ENCODE measurements around the gene IRS2.
"Not testable (repeated sequence)": the region's sequence is repeated elsewhere in the genome, so short reads cannot be mapped to it uniquely, and the experiment has no call there.

Gene IRS2

DNA sequence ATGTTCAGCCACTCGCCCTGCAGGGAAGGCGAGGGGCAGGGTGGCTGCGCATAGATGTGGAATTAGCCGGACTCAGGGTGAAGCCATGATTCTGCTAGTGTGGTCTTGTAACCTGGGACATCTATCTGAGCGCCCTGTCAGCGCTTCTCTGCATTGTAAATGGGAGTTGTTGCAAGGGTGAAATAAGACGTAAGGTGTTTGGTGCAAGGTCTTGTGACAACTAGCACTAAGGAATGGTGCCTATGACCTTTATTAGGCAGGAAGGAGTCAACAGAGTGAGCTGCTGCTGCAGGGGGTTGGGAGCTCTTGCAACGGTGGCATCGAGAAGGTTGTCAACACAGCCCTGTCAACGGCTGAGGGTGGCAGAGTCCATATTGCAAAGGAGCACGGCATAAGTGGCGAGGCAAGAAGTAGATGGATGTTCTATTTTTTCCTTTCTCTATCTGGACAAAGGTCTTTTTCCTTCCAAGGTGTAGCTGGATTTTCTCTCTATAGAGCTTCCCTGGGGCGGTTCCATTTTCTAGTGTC is 49.3 kb downstream of the IRS2 start:
- no peaks in the 10 kb centered on the region for H3K9me3 ChIP-seq (ENCODE audit: control insufficient read depth, low read length)
- H3K27me3 ChIP-seq (ENCODE audit: control insufficient read depth, insufficient read depth, low read length, poor library complexity, severe bottlenecking): no peaks in the 10 kb centered on the region
- no peaks in the 10 kb centered on the region for H3K36me3 ChIP-seq (ENCODE audit: control insufficient read depth, insufficient read depth, low read length)
- WGBS, 2 experiments: 87 to 88% methylated on average over 13 of the region's 13 CpGs
- no peak overlapping the region for H3K4me3 ChIP-seq (ENCODE audit: insufficient read depth, low read depth, low read length)
- H3K4me1 ChIP-seq (ENCODE audit: control insufficient read depth, insufficient read depth, low read length): no peaks in the 10 kb centered on the region
- no peak overlapping the region for H3K27ac ChIP-seq (ENCODE audit: insufficient read depth, low read depth, low read length, poor library complexity, severe bottlenecking)

DNA sequence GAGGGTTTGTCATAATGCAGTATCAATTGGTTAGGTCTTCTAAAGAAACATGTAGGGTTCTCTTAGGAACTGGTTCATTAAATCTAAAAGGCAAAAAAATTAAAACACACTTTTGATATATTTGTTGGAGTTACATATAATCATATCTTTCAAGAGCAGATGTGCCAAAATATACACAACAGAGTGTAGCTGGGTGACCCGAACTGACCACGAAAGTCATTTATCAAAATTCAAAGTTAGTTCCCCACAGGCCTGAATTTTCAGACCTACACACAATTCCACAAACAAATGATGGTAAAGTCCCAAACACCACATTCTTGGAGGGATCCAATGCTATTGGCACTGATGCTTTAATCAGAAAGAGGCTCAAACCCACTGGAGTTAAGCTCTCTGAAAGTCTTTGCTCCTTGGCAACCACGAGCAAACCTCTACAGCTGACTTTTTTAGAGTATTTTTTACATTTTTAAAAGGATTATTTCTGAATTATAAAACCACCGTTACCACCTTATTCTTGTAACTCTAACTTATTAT is 50.9 kb downstream of the IRS2 start:
- no peak overlapping the region for H3K27ac ChIP-seq (ENCODE audit: insufficient read depth, low read depth, low read length, poor library complexity, severe bottlenecking)

DNA sequence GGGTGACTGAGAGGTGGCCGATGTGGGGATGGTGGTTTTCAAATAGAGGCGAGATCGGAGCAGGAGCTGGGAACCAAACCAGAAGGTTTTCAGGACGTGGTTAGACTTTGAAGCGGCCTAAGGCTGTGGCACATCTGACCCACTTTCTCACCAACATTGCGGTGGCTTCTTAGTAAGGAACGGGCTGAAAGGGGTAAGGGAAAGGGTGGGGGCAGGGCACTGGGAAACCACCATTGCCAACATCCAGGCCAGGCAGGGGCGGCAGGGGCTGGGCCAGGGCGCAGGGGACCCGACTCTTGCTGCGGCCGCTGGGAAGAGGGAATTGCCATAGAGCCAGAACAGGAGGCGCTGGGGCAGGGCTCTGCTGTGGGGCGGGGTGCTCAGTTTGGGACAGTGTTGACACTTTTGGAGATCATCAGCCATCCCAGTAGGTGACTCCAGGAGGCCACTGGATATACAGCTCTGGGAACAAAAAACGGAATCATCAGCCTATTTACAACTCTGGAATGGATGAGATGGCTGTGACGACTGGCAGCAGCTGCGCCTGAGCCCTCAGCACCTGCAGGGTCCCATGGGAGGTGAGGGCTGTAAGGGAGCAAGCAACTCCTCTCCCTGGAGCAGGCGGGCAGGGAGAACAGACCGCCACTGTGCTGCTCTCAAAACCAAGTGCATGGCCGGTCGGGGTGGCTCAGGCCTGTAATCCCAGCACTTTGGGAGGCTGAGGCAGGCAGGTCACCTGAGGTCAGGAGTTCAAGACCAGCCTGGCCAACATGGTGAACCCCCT is 52.2 kb downstream of the IRS2 start:
- WGBS, 2 experiments: 93 to 94% methylated on average over 21 of the region's 21 CpGs
- Histone ChIP-seq H3K4me1 (ENCODE audit: control insufficient read depth, insufficient read depth, low read length) (peaks cover 8% of the 10 kb centered on the region), H3K9me3 (ENCODE audit: control insufficient read depth, low read length) (no peaks in the 10 kb centered on the region), H3K36me3 (ENCODE audit: control insufficient read depth, insufficient read depth, low read length) (no peaks in the 10 kb centered on the region), H3K27ac (ENCODE audit: insufficient read depth, low read depth, low read length, poor library complexity, severe bottlenecking) (no peak overlapping the region), H3K27me3 (ENCODE audit: control insufficient read depth, insufficient read depth, low read length, poor library complexity, severe bottlenecking) (no peaks in the 10 kb centered on the region), H3K4me3 (ENCODE audit: insufficient read depth, low read depth, low read length) (no peak overlapping the region)

More for the DNA sequence above, 50.9 kb downstream of the IRS2 start:
- Histone ChIP-seq H3K4me1 (ENCODE audit: control insufficient read depth, insufficient read depth, low read length) (peaks cover 4% of the 10 kb centered on the region), H3K9me3 (ENCODE audit: control insufficient read depth, low read length) (no peaks in the 10 kb centered on the region), H3K4me3 (ENCODE audit: insufficient read depth, low read depth, low read length) (no peak overlapping the region), H3K27me3 (ENCODE audit: control insufficient read depth, insufficient read depth, low read length, poor library complexity, severe bottlenecking) (no peaks in the 10 kb centered on the region), H3K36me3 (ENCODE audit: control insufficient read depth, insufficient read depth, low read length) (no peaks in the 10 kb centered on the region)
- 68 to 97% methylated on average over 2 to 4 of the region's 4 CpGs for WGBS, 2 experiments

DNA sequence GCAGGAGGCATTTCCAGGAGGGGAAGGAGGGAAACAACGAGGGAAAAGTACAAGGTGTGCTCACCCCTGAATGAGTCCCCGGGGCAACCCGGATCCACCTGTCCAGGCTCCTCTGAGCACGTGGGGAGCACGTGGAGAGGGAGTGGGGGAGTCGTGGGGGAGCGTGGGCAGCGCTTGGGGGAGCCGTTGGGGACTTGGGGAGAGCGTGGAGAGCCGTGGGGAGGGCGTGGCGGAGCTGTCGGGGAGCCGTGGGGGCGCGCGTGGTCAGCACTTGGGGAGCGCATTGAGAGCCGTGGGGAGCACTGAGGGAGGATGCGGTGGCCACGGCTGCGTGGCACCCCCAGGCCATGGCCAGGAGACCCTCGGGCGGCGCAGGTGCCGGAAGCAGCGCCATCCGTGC is 52.8 kb downstream of the IRS2 start:
- Histone ChIP-seq H3K27ac (ENCODE audit: insufficient read depth, low read depth, low read length, poor library complexity, severe bottlenecking) (no peak overlapping the region), H3K9me3 (ENCODE audit: control insufficient read depth, low read length) (no peaks in the 10 kb centered on the region), H3K27me3 (ENCODE audit: control insufficient read depth, insufficient read depth, low read length, poor library complexity, severe bottlenecking) (no peaks in the 10 kb centered on the region), H3K4me1 (ENCODE audit: control insufficient read depth, insufficient read depth, low read length) (peaks cover 15% of the 10 kb centered on the region), H3K4me3 (ENCODE audit: insufficient read depth, low read depth, low read length) (no peak overlapping the region), H3K36me3 (ENCODE audit: control insufficient read depth, insufficient read depth, low read length) (no peaks in the 10 kb centered on the region)
- WGBS, 2 experiments: 90 to 93% methylated on average over 28 to 29 of the region's 29 CpGs

DNA sequence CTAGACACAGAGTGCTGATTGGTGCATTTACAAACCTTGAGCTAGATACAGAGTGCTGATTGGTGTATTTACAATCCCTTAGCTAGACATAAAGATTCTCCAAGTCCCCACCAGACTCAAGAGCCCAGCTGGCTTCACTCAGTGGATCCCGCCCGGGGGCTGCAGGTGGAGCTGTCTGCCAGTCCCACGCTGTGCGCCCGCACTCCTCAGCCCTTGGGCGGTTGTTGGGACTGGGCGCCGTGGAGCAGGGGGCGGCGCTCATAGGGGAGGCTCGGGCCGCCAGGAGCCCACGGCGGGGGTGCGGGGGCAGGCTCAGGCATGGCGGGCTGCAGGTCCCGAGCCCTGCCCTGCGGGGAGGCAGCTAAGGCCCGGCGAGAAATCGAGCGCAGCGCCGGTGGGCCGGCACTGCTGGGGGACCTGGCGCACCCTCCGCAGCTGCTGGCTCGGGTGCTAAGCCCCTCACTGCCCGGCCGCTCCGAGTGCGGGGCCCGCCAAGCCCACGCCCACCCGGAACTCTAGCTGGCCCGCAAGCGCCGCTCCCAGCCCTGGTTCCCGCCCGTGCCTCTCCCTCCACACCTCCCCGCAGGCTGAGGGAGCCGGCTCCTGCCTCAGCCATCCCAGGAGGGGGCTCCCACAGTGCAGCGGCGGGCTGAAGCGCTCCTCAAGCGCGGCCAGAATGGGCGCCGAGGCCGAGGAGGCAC is 53.8 kb downstream of the IRS2 start:
- whole genome bisulfite sequencing, 2 experiments: 96 to 97% methylated on average over 50 of the region's 50 CpGs

DNA sequence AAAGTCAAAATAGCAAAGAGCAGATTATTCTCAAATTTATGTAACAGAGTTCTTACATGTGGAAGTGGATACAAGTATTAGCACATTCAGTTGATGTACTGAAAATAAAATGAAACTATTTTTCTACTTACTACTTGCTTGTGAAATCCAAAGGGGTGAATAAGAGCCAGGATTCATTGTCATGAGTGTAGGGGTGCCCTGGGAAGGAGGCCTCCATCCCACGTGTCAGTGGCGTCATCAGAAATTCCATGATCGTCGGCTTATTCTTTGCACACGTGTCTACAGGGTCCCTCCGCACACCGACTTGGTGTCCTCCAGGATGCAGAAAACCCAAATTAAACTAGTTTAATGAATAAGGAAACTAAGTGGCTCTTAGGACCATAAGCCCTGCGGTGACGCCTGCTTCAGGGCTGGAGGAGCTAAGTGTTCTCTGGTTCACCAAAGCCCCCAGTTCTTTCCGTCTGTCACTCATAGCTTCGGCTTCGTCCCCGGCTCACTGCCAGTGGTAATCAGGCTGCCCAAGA is 55.5 kb downstream of the IRS2 start:
- 95% methylated on average over 13 of the region's 13 CpGs for WGBS, 2 experiments
- H3K9me3 ChIP-seq (ENCODE audit: control insufficient read depth, low read length): no peaks in the 10 kb centered on the region
- H3K27me3 ChIP-seq (ENCODE audit: control insufficient read depth, insufficient read depth, low read length, poor library complexity, severe bottlenecking): no peaks in the 10 kb centered on the region
- no peak overlapping the region for H3K4me3 ChIP-seq (ENCODE audit: insufficient read depth, low read depth, low read length)
- no peak overlapping the region for H3K27ac ChIP-seq (ENCODE audit: insufficient read depth, low read depth, low read length, poor library complexity, severe bottlenecking)
- H3K36me3 ChIP-seq (ENCODE audit: control insufficient read depth, insufficient read depth, low read length): no peaks in the 10 kb centered on the region
- H3K4me1 ChIP-seq (ENCODE audit: control insufficient read depth, insufficient read depth, low read length): peaks cover 21% of the 10 kb centered on the region

More for the DNA sequence above, 53.8 kb downstream of the IRS2 start:
- H3K36me3 ChIP-seq (ENCODE audit: control insufficient read depth, insufficient read depth, low read length); H3K4me3 ChIP-seq (ENCODE audit: insufficient read depth, low read depth, low read length); H3K27me3 ChIP-seq (ENCODE audit: control insufficient read depth, insufficient read depth, low read length, poor library complexity, severe bottlenecking); H3K27ac ChIP-seq (ENCODE audit: insufficient read depth, low read depth, low read length, poor library complexity, severe bottlenecking); H3K9me3 ChIP-seq (ENCODE audit: control insufficient read depth, low read length): not testable (repeated sequence)
- H3K4me1 ChIP-seq (ENCODE audit: control insufficient read depth, insufficient read depth, low read length): peaks cover 21% of the 10 kb centered on the region

DNA sequence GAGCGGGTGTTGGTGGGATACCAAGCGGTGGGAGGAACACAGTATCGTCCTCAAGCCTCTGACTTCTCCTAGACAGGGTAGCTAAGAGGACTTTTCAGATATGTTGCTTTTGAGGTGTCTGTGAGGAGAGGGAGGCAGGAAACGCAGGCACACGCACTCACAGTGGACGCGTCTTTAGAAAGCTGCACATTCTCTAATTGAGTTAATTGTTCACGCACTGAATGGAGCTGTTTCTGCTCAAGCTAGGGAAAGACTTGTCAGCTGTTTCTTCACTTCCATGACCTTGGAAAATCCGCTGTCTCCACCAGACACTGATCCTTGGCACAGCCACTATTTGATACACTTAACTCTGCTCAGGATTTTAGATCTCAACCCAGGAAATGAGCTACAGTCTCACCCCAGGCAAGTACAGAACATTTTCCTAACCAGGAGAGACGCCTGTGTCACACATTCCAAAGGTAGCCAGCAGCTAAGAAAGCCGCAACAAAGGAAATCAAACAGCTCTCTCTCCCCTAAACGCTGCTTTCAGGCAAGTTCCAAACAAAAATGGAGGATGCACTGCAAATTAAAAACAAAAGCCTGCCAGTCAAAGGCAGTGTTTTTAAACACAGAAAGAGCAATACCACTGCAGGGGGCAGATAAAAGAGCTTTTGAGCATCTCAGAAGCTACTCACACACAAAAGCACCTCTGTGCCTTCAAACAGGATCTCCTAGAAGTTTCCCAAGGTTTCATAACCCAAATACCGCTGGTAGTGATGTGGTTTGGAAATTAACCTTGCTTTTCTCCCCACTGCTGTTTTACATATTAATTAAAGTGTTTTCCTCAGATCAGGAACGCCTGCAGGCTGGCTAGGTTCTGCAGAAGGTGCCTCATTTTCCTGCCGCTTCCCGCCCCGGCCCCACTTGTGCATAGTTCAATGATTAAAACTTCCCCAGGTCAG is 57.3 kb downstream of the IRS2 start:
- Histone ChIP-seq H3K36me3 (ENCODE audit: control insufficient read depth, insufficient read depth, low read length) (no peaks in the 10 kb centered on the region), H3K4me3 (ENCODE audit: insufficient read depth, low read depth, low read length) (no peak overlapping the region), H3K9me3 (ENCODE audit: control insufficient read depth, low read length) (no peaks in the 10 kb centered on the region), H3K4me1 (ENCODE audit: control insufficient read depth, insufficient read depth, low read length) (peaks cover 21% of the 10 kb centered on the region), H3K27me3 (ENCODE audit: control insufficient read depth, insufficient read depth, low read length, poor library complexity, severe bottlenecking) (no peaks in the 10 kb centered on the region), H3K27ac (ENCODE audit: insufficient read depth, low read depth, low read length, poor library complexity, severe bottlenecking) (peak overlapping the region; percentile 81)
- WGBS, 2 experiments: 58 to 61% methylated on average over 16 to 17 of the region's 17 CpGs

DNA sequence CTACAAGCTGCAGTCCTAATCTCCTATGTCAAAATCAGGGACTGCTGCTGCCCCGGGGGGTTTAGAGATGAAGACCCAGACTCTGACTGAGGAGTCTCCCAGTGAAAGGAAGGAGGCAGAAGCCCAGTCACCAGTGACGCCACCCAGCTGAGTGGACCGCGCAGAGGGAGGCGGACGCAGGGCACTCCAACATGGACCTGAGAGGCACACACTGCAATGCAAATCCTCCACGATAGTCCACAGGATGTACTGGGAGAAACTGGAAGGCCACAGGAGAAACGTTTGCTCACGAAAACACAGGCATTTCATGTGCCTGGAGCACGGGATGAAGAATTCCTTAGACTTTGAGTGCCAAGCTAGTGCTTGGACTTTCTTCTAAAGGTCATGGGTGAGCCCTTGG is 58.3 kb downstream of the IRS2 start:
- Histone ChIP-seq H3K36me3 (ENCODE audit: control insufficient read depth, insufficient read depth, low read length) (no peaks in the 10 kb centered on the region), H3K27ac (ENCODE audit: insufficient read depth, low read depth, low read length, poor library complexity, severe bottlenecking) (no peak overlapping the region), H3K4me3 (ENCODE audit: insufficient read depth, low read depth, low read length) (no peak overlapping the region), H3K4me1 (ENCODE audit: control insufficient read depth, insufficient read depth, low read length) (peaks cover 21% of the 10 kb centered on the region), H3K27me3 (ENCODE audit: control insufficient read depth, insufficient read depth, low read length, poor library complexity, severe bottlenecking) (no peaks in the 10 kb centered on the region), H3K9me3 (ENCODE audit: control insufficient read depth, low read length) (no peaks in the 10 kb centered on the region)
- 95% methylated on average over 10 of the region's 10 CpGs for WGBS, 2 experiments

DNA sequence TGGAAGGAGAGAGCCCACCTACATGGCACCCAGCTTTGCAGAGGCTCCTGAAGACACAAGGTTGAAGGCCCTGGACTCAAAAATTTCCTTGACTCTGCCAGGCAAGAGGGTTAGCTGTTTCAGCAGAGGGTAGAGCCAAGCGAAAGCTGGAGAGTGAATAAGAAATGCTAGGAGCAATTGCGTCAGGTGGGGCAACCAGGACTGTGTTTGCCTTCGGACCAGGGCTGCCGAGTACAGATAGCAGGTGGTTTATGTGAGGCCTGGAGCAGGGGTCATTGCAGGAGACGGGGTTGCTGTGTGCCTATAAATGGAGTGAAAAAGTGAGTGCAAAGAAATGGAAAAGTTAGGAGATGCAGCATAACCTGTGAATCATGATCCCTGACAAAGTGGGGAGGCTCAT is 59.1 kb downstream of the IRS2 start:
- Histone ChIP-seq H3K4me3 (ENCODE audit: insufficient read depth, low read depth, low read length) (no peak overlapping the region), H3K36me3 (ENCODE audit: control insufficient read depth, insufficient read depth, low read length) (no peaks in the 10 kb centered on the region)

More for the DNA sequence above, 59.1 kb downstream of the IRS2 start:
- Histone ChIP-seq H3K9me3 (ENCODE audit: control insufficient read depth, low read length) (no peaks in the 10 kb centered on the region), H3K27me3 (ENCODE audit: control insufficient read depth, insufficient read depth, low read length, poor library complexity, severe bottlenecking) (no peaks in the 10 kb centered on the region), H3K4me1 (ENCODE audit: control insufficient read depth, insufficient read depth, low read length) (peaks cover 21% of the 10 kb centered on the region), H3K27ac (ENCODE audit: insufficient read depth, low read depth, low read length, poor library complexity, severe bottlenecking) (no peak overlapping the region)
- 95 to 98% methylated on average over 5 of the region's 5 CpGs for WGBS, 2 experiments

All from ectodermal cell (in vitro differentiated cells).